GM15510 (cell line): ENCODE results near the gene OR6S1.

ENCODE experiments used
- POLR2A ChIP-seq: IDR thresholded peaks from 3 replicates; pipeline ENCODE4 v1.6.1; 2011; ENCODE audit warnings: borderline replicate concordance; ENCODE audit not compliant: insufficient read length; ENCODE audit errors: extremely low read depth

Gene OR6S1

DNA sequence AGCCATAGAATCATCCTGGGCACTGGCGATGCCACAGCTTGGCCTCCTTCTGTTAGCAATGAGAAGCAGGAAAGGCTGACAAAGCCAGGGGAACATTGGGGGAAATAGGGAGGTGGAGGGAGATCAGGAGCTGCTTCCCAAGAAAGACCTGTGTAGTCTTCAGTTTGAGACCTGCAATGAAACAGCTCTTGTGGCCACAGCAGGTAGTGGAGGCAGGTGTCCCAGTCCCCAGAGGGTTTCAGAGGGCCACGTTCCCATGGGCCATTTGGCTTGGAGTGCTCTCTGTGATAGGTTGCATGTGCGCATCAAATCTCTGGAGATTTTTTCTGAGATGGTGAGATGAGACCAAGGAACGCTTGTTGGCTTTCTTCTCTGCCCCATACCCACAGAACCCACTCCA, 14.4 kb upstream of the OR6S1 start:
- no peak for TF ChIP-seq POLR2A

DNA sequence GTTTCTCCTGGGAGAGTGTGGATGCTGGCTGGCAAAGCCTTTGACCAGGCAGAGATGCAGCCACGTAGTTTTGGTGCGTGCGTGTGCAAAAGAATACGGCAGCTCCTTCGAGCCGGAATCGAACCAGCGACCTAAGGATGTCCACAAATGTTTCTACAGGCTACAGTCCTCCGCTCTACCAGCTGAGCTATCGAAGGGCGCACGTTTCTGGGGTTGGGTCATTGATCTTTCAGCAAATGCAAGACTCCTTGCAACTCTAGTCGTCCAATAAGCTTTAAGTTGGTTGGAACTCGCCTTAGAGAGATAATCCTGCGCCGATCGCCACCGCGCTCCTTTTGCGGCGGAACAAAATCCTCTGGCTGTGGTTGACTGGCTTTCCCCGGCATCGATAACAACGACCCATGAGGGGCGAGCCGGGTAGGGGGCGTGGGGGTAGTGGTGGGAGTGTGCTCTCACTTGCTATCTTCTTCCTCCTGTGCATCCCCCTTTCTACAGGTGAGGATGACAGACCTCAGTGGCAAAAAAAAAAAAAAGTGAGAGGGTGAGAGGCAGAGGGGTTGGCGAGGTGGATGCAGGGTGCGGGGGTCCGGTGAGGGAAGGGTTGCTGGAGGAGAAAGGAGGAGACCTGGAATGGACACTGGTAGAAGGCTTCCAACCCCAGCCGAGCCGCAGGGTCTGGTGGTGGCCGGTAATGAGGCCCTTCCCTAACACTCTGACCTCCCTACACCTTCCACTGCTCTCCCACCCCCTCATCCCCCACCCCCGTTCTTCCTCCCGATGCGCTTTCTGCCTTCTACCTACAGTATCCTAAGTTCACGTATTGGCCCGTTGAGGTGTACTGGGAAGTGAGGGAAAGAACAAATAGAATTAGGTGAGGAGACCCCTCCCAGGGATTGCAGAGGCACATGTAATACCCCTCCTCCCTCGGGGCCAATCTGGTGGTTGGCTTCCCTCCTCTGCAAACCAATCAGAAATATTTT, 11.8 kb upstream of the OR6S1 start:
- no peak for TF ChIP-seq POLR2A

- no peak for TF ChIP-seq POLR2A
Observed at GRCh38 chr14:20645481-20645880, 4.0 kb upstream of the OR6S1 start.

DNA sequence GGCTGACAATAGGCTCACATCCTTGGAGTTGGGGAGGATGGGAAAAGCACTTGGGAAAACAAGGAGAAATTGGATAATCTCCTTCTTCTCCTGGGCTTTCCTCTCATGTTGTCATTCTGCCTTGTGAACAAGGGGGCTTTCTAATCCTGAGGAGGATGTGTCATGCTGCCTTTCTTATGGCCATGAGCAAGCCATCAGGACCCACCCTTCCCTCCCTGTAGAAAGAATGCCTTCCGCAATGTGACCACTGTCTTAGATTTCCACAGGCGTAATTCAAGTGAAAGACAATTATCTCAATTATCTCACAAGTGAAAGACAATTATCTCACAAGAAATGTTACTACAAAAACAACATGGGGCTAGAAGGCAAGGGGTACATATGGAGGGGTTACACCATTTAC, 3.0 kb upstream of the OR6S1 start:
- TF ChIP-seq POLR2A, result no peak

GRCh38 chr14:20642182-20642581, 691 bp upstream of the OR6S1 start:
- TF ChIP-seq POLR2A, result no peak

DNA sequence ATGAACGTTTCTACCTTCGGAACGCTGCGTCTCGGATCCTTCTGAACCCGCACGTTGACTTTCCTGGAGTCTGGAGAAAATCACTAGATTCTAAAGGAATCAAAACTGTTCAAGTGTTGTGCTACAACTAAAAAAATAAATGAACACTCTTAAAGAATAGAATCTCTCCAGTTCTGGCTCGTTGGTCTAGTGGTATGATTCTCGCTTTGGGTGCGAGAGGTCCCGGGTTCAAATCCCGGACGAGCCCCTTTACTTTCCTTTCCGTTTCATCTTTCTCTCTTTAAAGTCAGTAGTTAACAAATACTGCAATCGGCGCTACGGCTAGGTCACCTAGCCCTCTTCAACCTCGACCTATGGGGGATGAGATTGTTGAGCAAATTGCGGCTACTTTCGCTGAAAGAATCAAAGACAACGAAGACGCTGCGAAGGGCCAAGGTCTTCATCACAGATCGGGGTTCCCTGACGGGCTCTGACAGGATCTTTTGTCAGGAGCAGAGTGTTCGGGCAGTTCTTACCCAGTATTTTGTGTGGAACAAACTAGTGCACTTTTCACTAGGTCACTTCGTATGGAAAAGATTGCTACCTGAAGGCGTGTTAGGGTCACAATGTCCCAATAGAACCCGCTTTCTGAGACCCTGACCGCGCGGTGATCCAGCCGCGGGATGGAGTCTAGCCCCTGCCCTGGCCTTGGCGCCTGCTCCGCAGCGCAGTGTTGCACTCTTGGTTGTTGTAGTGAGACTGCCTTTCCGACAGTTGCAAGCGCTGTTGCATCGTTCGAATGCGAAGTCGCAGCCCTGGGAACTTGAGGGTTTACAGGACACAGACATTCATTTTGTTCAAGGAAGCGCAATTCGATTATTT, 8.4 kb downstream of the OR6S1 start:
- no peak for TF ChIP-seq POLR2A

DNA sequence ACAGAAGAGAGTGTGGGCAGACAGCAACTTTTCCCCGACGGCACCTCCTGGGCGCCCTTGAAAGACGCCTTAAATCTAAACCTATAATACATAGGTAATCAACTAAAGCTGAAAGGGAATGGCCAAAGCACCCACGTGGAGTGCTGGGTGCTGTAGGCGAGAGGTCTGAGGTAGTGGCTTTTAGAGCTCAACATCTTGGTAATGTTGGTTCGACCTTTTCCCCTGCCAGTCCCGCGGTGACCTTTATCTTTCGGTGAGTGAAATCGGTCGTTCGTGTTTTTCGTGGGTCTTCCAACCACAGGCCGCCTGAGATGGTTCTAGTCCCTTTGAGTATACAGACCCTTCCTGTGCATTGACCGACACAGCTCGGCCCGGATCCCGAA, 9.1 kb downstream of the OR6S1 start:
- no peak for TF ChIP-seq POLR2A

DNA sequence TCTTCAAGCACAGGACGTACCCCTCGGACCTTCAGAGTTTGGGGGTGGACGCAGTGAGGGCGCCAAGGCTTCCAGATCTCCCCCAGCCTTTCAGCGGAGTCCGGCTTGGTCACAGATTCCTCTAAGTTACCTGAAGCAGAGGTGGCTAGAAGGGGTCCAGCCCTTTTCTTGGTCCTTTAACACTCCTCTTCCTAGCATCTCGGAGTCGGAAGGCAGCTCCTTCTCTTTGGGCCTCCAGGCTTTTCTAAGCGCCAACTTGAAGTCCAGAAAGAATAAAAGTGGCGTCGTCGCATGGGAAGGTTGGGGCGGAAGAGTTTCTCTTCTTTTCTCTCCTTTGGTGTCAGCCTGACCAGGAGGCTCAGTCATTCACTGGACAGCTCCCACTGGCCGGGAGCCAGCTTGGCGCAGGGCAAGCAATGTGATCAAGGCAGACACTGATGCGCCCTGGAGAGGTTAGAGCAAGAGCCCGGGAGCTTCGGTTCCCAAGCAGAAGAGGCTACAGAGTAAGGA, 9.6 kb downstream of the OR6S1 start:
- no peak for TF ChIP-seq POLR2A

- no peak for TF ChIP-seq POLR2A
Observed at GRCh38 chr14:20631023-20631879, 10.2 kb downstream of the OR6S1 start.

DNA sequence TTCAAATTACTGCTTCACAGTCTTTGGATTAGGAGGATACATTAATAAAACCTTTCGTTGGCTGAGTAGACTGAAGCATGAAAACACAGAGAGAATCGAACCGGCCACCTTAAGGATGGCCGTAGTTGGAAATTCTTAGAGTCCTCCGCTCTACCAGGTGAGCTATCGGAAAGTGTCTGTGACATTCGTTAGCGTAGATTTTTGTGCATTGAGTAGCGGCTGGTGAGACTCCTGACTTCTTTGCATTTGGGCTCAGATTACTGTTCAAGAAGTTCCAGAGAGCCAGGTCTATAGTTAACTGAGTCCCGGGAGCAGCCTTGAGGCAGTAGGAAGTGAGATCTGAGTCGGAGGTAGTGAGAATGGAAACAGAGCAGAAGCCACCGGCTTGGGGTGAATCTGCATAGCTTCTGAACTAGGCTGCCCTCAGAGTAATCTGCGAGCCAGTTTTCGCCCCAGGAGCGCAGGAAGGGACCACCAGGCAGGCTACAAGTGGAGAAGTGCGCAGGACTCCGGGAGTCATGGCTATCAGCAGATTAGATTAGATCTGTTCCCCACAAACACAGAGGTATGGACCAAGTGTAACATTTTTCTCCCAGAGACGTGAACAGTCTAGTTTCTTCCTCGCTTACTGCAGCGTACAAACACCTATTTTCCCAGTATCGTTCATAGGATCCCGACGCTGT, 11.0 kb downstream of the OR6S1 start:
- no peak for TF ChIP-seq POLR2A

GRCh38 chr14:20628063-20628854, 13.2 kb downstream of the OR6S1 start:
- no peak for TF ChIP-seq POLR2A

DNA sequence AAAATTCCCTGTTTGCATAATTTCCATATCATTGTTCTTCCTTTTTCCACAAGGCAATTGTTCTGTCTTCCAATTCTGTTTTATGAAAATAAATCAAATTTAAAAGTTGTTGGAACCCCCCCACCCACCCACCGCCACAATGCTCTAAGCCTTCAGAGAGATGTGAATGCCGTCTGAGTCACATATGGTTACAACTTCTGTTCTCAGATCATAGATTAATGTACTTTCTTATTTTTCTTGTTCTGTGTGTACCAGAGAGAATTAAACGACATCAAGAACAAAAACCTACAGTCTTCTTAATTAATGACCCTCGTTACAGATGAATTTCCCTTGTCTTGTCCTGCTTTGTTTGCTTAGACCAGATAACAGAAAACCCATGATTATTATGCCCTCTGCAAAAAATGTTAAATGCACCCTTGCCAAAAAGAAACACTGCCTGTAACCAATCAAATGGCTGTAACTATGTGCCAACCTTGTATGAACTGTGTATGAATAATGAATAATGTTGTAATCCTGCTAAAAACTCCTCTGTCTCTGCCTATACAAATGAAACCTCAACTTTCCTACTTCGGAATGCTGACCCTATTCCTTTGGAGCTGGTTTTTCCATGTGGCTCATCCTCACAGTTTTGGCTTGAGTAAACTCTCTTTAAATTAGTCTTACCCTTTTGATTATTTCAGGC, 14.0 kb downstream of the OR6S1 start:
- TF ChIP-seq POLR2A, result no peak

- no peak for TF ChIP-seq POLR2A
Observed at GRCh38 chr14:20626274-20626673, 15.2 kb downstream of the OR6S1 start.

DNA sequence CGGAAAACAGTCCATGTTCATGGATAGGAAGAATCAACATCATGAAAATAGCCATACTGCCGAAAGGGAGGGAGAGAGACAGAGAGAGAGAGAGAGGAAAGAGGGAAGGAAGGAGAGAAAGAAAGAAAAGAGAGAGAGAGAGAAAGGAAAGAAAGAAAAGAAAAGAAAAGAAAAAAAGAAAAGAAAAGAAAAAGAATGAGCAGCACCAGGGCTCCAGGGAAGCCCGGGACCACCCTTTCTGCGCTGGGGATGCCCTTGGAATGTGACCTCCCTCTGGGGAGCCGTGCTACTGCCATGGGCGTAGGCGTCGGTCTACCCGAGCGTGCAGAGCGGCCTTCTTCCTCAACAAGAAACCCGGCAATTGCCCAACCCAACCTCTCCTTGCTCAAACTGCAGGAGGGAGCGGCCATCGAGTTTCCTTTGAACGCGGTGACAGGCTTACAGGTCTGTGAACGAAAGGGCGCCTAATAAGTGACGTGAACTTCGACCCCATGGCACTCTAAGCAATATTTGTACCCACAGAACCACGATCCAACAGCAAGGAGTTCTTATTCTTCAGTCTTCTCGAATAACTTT, 16.9 kb downstream of the OR6S1 start:
- no peak for TF ChIP-seq POLR2A
